NOMO-1 (cell line): Measurements from ENCODE around the gene CCDC117.

Source experiments
- DNase-seq, 2 experiments: peaks; one replicate each; lab custom pipeline; 2025; ENCODE audit not compliant: unreplicated experiment in 2 of 2; lab: John Stamatoyannopoulos, UW

The CCDC117 gene

DNA sequence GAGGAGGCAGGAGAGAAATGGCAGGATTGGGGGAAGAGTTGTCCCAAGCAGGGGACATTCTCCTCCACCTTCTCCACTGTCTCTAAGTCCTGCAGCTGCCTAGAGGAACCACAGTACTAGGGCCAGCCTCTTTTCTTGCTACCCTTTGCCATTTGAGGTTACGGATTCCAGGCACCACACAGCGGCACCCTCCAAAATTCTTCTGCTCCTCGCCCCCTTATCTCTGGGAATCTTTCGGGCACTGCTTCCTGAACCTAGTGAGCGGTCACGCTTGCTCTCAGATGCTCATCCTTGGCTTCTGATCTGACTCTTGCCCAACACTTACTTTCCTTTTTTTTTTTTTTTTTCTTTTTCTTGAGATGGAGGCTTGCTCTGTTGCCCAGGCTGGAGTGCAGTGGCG lies 54.4 kb downstream of the CCDC117 start:
- no peak for DNase-seq

DNA sequence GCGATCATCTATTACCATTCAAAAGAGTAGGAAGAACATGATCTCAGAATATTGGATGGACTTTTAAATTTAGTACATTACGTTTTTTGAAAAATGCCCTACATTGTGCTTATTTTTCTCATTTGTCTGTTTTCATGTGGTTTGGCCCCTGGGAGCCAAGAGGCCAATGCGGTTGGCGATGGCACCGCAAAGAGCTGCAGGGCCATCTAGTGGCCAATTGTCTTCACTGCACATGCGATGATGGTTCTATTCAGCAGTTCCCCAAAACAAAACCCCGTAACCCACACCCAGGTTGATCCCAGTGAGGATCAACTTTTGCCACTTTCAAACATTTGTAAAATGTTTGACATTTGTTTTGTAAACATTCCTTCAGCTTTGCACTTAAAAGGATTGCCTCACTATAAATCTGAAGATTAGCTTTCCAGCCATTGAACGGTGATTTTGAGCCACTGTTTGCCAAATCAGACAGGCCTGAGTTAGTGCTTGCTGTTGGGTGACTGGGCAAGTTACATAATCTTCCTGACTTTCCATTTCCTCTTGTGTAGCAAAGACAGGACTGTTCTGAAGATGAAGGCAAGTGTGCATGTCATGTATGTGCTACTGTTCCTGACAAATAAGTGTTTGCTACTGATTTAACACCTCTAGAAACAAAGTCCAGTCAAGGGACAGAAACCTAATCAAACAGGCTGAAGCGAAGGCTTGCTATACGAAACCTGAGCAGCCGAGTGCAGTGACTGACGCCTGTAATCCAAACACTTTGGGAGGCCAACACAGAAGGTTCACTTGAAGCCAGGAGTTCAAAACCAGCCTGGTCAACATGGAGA lies 57.1 kb downstream of the CCDC117 start:
- peak; percentile 75 to 85 for DNase-seq

DNA sequence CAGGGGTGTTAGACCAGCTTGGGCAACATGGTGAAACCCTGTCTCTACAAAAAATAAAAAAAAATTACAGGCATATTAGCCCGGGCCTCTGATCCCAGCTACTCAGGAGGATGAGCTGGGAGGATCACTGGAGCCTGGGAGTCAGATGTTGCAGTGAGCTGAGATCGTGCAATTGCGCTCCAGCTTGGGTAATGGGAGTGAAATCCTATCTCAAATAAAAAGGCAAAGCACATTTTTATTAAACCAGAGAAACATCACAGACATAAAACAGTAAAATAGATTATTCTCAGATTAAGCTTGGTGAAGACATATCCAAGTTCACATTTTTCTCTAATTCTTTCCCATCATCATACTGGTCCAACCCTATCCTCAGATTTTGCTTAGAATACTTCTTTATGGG lies 57.9 kb downstream of the CCDC117 start:
- DNase-seq = no peak

DNA sequence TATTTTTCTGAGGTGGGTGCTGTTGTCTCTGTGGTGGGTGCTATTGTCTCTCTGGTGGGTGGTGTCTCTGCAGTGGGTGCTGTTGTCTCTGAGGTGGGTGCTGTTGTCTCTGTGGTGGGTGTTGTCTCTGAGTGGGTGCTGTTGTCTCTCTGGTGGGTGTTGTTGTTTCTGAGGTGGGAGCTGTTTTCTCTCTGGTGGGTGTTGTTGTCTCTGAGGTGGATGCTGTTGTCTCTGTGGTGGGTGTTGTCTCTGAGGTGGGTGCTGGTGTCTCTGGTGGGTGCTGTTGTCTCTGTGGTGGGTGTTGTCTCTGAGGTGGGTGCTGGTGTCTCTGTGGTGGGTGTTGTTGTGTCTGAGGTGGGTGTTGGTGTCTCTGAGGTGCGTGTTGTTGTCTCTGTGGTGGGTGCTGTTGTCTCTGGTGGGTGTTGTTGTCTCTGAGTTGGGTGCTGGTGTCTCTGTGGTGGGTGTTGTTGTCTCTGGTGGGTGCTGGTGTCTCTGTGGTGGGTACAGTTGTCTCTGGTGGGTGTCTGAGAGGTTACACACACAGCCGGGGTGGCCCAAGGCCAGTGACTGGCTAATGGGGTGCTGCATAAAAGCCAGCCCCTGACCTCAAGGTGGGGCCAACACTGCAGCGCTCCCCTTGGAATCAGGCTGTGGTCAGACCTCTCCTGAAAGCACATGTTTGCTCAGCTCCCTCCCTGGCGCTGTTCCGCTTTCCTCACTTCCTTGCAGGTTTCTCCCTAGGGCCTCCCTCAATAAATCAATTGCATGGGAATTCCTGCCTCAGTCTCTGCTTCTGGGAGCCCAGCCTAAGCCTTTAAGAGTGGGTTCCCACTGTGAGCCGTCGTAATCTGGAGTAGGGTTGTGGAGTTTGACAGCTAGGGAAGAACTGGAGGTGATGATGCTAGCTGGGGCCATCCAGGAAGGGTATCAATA lies 58.9 kb downstream of the CCDC117 start:
- no peak for DNase-seq

DNA sequence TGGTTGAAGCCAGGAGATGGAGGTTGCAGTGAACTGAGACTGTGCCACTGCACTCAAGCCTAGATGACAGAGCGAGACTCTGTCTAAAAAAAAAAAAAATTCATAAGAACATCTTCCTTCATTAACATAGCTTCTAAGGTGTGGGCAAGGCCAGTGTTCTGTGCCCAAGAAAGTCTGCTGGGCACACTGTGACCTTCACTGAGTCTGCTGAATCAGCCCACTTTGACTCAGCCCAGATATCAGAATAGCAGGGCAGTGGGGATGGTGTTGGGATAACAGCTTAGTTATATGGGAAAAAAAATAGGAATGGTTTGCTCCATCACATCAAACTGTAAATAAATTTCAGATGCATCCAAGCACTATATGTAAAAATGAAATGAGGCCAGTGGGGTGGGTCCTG lies 60.2 kb downstream of the CCDC117 start:
- no peak for DNase-seq

DNA sequence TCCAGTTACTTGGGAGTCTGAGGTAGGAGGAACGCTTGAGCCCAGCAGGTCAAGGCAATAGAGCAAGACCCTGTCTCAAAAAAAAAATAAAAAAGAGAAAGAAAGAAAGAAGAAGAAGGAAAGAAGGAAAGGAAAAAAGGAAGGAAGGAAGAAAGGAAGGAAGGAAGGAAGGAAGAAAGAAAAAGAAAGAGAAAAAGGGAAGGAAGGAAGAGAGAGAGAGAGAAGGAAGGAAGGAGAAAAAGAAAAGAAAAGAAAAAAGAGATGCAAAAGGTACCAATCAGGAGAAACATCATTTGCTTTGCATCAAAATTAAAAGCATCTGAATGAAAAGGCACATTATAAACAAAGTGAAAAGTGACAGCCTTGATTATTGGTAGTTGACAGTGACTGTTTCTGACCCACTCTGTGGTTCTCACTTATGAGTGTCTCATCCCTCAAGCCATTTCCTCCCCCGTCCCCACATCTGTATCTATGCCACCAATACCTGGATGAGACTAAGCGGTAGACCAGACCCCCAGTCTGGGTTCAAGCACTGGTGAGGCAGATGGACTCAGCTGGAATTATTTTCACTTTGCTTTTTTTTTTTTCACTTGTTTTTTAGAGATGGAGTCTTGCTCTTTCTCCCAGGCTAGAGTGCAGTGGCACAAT lies 60.9 kb downstream of the CCDC117 start:
- no peak for DNase-seq

DNA sequence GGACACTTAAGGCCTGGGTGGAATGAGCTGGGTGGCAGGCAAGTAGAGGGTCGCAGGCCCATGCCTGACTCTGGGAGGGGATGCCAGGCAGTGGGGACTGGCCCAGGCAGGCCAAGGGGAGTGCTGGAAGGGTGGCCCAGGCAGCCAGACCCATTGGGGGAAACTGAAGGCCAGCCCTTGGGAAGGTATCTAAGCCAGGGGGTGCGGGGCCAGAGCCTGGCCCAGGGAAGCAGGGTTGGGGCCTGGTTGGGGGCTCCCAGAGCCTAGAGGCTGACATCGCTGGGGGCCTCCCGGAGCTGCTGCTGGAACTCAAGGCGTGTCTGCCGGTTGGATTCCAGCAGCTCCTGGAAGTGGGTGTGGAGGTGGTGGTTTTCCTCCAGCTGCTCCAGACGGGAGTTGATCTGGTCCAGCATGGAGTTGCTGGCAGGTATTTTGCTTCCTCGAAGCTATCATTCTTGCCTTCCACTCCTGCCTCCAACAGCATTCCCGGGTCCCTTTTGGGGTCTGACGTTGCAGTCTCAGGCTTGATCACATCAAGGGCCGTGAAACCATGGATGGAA lies 63.2 kb downstream of the CCDC117 start:
- no peak for DNase-seq

DNA sequence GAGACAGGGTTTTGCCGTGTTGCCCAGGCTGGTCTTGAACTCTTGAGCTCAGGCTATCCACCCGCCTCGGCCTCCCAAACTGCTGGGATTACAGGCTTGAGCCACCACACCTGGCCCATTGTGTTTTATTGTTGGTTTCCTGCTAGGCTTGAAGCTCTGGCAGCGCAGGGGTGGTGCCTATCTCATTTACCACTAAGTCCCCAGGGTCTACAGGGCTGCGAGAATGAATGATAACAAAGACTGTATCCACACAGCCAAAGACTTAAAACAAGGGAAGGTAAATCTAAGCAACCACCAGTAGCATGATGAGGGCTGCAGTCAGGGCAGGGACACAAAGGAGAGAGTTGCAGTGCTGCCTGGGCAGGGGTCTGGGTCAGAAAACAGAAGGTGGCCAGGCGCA lies 65.1 kb downstream of the CCDC117 start:
- DNase-seq = no peak
